ENCODE results near the gene DTNB. TPM values are rescaled to one million over a fixed set of nuclear protein-coding genes. Genes with fewer than 3 reads are reported as not detected.

Gene DTNB
- total and polyA plus RNA-seq, 2 donors (not counting 3 experiments of a cell fraction or from before 2014, with no cell fraction given) = 11.5 to 17.0 TPM

GRCh38 chr2:25374827-25375226, 298.6 kb downstream of the DTNB start:
- Histone ChIP-seq H3K9me1 (replicated peaks; ENCODE audit: control insufficient read depth, extremely low read depth, insufficient read depth, low read length) (no peaks in the 10 kb centered on the region), H3K4me1 (ENCODE audit: control insufficient read depth, extremely low read depth, insufficient read depth, low read length) (peaks cover 11% of the 10 kb centered on the region), H3K4me2 (ENCODE audit: insufficient read depth, low read length) (no peak overlapping the region), H3K27me3 (ENCODE audit: control insufficient read depth in 2 of 2, insufficient read depth in 2 of 2, low read length in 2 of 2) (peaks cover 0 to 2% of the 10 kb centered on the region in 2 experiments), H3K36me3 (ENCODE audit: control insufficient read depth in 2 of 2, extremely low read depth in 1 of 2, insufficient read depth in 2 of 2, low read length in 2 of 2) (no peaks in the 10 kb centered on the region), H3K9me3 (replicated peaks; ENCODE audit: control insufficient read depth, insufficient read depth, low read length) (no peaks in the 10 kb centered on the region), H3K27ac (ENCODE audit: insufficient read depth, low read depth, low read length) (no peak overlapping the region), H2AFZ (ENCODE audit: low read depth, low read length) (no peak overlapping the region), H3K4me3 (replicated peaks in 1 of 3; ENCODE audit: insufficient read depth in 1 of 3, low read depth in 1 of 3, low read length in 3 of 3) (no peak overlapping the region), H3K9ac (replicated peaks; ENCODE audit: extremely low read depth, insufficient read depth, low read length) (no peak overlapping the region), H3K79me2 (ENCODE audit: control insufficient read depth, insufficient read depth, low read length) (no peaks in the 10 kb centered on the region), H4K20me1 (replicated peaks; ENCODE audit: control insufficient read depth, extremely low read depth, insufficient read depth, low read length) (no peaks in the 10 kb centered on the region)
- ChIA-PET CTCF (interaction anchor here (1.7 to 4.7 kb wide), 5 partner anchors 9 to 290 kb away, joined by 4 to 55 read pairs (median 15); no protein-coding TSS in a partner anchor), POLR2A (no interaction called here)
- dilution Hi-C loops (cut with MboI; ENCODE audit: extremely low pct_ligation_motif_present, low sequenced_read_pairs) (no loop called here), intact Hi-C loops (cut with micrococcal nuclease) (loop anchor here (5.0 kb wide), 1 partner anchor 287 kb away; no protein-coding TSS in a partner anchor)
- no peak for TF ChIP-seq JUN (IDR thresholded peaks at IDR 0.05; ENCODE audit: borderline replicate concordance, insufficient read depth, insufficient read length, low read depth)
- TF ChIP-seq MYC (IDR thresholded peaks at IDR 0.05; ENCODE audit: low read depth, low read length) = no peak
- TF ChIP-seq FOS (IDR thresholded peaks at IDR 0.05; ENCODE audit: borderline replicate concordance, insufficient read depth, low read length) = no peak
- TF ChIP-seq MAX (IDR thresholded peaks at IDR 0.05; ENCODE audit: insufficient read depth, insufficient read length) = no peak
- TF ChIP-seq CTCF (IDR thresholded peaks at IDR 0.05; ENCODE audit: extremely low read depth in 1 of 2, insufficient read depth in 1 of 2, low read depth in 1 of 2, low read length in 2 of 2) = no peak
- no peak for TF ChIP-seq POLR2A (IDR thresholded peaks at IDR 0.05; ENCODE audit: low read depth, low read length)
- no peak for TF ChIP-seq POLR2AphosphoS5 (IDR thresholded peaks at IDR 0.05; ENCODE audit: insufficient read depth, low read depth, low read length)
- no peak for TF ChIP-seq EZH2 (IDR thresholded peaks at IDR 0.05; ENCODE audit: borderline replicate concordance, low read depth, low read length, severe bottlenecking)
- TF ChIP-seq GATA2 (IDR thresholded peaks at IDR 0.05; ENCODE audit: insufficient read depth, insufficient read length, low read depth, low read length) = no peak
- FAIRE-seq (no peak), DNase-seq (ENCODE audit: low read depth, low spot score) (no peak)
- BruUV-seq (replicated peaks) = no TSS peak
